ENCODE measurements around the gene NLRC3. TPM values are rescaled to one million over a fixed set of nuclear protein-coding genes. Genes with fewer than 3 reads are reported as not detected.

NLRC3 gene
- total and polyA plus RNA-seq, 4 donors, result 0.35 to 2.2 (median 1.0) TPM

GRCh38 chr16:3523281-3523680, 53.9 kb downstream of the NLRC3 start (continued):
- TF ChIP-seq, protein P1, sequence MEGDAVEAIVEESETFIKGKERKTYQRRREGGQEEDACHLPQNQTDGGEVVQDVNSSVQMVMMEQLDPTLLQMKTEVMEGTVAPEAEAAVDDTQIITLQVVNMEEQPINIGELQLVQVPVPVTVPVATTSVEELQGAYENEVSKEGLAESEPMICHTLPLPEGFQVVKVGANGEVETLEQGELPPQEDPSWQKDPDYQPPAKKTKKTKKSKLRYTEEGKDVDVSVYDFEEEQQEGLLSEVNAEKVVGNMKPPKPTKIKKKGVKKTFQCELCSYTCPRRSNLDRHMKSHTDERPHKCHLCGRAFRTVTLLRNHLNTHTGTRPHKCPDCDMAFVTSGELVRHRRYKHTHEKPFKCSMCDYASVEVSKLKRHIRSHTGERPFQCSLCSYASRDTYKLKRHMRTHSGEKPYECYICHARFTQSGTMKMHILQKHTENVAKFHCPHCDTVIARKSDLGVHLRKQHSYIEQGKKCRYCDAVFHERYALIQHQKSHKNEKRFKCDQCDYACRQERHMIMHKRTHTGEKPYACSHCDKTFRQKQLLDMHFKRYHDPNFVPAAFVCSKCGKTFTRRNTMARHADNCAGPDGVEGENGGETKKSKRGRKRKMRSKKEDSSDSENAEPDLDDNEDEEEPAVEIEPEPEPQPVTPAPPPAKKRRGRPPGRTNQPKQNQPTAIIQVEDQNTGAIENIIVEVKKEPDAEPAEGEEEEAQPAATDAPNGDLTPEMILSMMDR (IDR thresholded peaks at IDR 0.05; ENCODE audit: low read depth, low read length, missing input control), result no peak

DNA sequence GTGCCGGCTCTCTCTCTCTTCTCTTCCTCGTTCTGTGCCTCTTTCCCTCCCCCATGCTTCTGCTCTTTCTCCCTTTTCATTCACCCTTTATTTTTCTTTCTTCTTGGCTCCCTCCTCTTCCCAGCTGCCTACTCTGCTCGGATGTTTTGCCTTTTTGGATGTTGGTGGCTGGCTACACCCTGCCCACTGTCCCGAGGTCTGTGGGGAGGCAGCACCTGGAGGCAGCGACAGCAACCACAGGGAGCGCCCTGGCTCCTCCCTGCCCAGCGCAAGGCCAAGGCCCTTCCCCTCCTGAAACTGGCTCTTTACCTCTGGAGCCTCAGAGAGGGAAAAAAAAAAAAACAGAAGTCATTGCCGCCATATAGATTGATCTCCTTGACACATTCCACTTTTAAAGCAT, 56.4 kb downstream of the NLRC3 start:
- 88% methylated on average over 8 of the region's 8 CpGs for WGBS
- H3K9ac ChIP-seq (ENCODE audit: low read depth in 1 of 2, low read length in 2 of 2), result no peak overlapping the region
- no peak overlapping the region for H3K27ac ChIP-seq (ENCODE audit: low read depth in 1 of 2, low read length in 2 of 2)
- no peak overlapping the region for H3K4me3 ChIP-seq (ENCODE audit: low read depth in 1 of 3, low read length in 3 of 3)
- H3K27me3 ChIP-seq (ENCODE audit: control insufficient read depth in 4 of 4, insufficient read depth in 4 of 4, low read length in 3 of 4), result no peaks in the 10 kb centered on the region
- peaks cover 0 to 4% (median 0%) of the 10 kb centered on the region in 4 donors for H3K4me1 ChIP-seq (ENCODE audit: control insufficient read depth in 4 of 4, insufficient read depth in 4 of 4, low read length in 3 of 4)
- DNase-seq (ENCODE audit: low spot score), result no peak
- no peak for TF ChIP-seq FOXA1 (IDR thresholded peaks at IDR 0.05)
- TF ChIP-seq YY1 (IDR thresholded peaks at IDR 0.05), result no peak
- TF ChIP-seq EGR1 (IDR thresholded peaks at IDR 0.05; ENCODE audit: low read depth in 2 of 2), result no peak
- no peak for TF ChIP-seq GABPA (IDR thresholded peaks at IDR 0.05 in 1 of 2, conservative IDR thresholded peaks at IDR 0.05 in 1 of 2)
- no peak for TF ChIP-seq FOXA2 (IDR thresholded peaks at IDR 0.05)
- TF ChIP-seq, protein P2, sequence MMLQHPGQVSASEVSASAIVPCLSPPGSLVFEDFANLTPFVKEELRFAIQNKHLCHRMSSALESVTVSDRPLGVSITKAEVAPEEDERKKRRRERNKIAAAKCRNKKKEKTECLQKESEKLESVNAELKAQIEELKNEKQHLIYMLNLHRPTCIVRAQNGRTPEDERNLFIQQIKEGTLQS (IDR thresholded peaks at IDR 0.05), result no peak
- TF ChIP-seq RXRA (IDR thresholded peaks at IDR 0.05), result no peak
- no peak for TF ChIP-seq REST (IDR thresholded peaks at IDR 0.05)
- no peak for TF ChIP-seq RAD21 (IDR thresholded peaks at IDR 0.05)
- TF ChIP-seq, protein P3, sequence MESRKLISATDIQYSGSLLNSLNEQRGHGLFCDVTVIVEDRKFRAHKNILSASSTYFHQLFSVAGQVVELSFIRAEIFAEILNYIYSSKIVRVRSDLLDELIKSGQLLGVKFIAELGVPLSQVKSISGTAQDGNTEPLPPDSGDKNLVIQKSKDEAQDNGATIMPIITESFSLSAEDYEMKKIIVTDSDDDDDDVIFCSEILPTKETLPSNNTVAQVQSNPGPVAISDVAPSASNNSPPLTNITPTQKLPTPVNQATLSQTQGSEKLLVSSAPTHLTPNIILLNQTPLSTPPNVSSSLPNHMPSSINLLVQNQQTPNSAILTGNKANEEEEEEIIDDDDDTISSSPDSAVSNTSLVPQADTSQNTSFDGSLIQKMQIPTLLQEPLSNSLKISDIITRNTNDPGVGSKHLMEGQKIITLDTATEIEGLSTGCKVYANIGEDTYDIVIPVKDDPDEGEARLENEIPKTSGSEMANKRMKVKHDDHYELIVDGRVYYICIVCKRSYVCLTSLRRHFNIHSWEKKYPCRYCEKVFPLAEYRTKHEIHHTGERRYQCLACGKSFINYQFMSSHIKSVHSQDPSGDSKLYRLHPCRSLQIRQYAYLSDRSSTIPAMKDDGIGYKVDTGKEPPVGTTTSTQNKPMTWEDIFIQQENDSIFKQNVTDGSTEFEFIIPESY (IDR thresholded peaks at IDR 0.05), result no peak
- no peak for TF ChIP-seq JUND (IDR thresholded peaks at IDR 0.05)
- TF ChIP-seq, protein P4, sequence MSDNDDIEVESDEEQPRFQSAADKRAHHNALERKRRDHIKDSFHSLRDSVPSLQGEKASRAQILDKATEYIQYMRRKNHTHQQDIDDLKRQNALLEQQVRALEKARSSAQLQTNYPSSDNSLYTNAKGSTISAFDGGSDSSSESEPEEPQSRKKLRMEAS (IDR thresholded peaks at IDR 0.05), result no peak
- TF ChIP-seq HNF4G (IDR thresholded peaks at IDR 0.05), result no peak
- TF ChIP-seq NR2F2 (IDR thresholded peaks at IDR 0.05), result no peak
- TF ChIP-seq SP1 (IDR thresholded peaks at IDR 0.05), result no peak
- H3K36me3 ChIP-seq (ENCODE audit: control insufficient read depth in 4 of 4, insufficient read depth in 3 of 4, low read depth in 1 of 4, low read length in 3 of 4), result peaks cover 4 to 35% (median 11%) of the 10 kb centered on the region in 4 donors
- H3K9me3 ChIP-seq (ENCODE audit: control insufficient read depth in 4 of 4, low read length in 3 of 4), result no peaks in the 10 kb centered on the region
